ENCODE data around the gene ADA.
"Not testable (repeated sequence)": the region's sequence is repeated elsewhere in the genome, so short reads cannot be mapped to it uniquely, and the experiment has no call there.

Gene ADA

DNA sequence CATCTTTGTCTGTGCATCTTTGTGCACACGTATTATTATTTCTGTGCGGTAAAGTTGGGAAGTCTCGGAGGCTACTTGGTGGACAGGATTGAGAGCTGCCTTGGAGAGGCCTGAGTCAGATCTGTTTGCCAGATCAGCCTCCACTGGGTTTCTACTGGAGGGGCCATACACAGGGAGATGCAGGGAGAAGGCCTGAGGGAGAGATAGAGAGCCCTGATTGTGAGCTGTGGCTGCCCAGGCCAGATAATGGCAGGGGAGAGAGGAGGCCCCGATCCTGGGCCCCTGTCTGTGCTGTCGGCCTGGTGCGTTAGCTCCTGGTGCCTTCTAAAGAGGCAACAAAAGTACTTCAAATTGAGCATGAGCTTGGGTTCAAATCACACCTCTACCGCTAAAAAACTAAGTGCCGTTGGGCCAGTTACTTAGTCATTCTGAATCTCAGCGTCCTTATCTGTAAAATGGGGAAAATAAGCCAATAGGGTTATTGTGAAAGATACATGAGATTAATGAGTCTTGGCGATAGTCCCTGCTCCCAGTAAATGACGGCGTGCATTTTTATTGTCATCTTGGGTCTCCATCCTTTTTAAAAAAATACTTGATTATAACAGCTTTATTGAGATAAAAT is 27.6 kb upstream of the ADA start:
- in situ Hi-C loops (cut with HindIII; ENCODE audit: low sequenced_read_pairs) = no loop called here
- no peak for TF ChIP-seq CTCF (IDR thresholded peaks at IDR 0.05; ENCODE audit: low read depth, low read length, missing control alignments)
- no peak overlapping the region for H3K4me3 ChIP-seq (ENCODE audit: low read depth, low read length)
- no peak for DNase-seq (ENCODE audit: low read depth)

GRCh38 chr20:44678242-44678641 is 26.7 kb upstream of the ADA start:
- in situ Hi-C loops (cut with HindIII; ENCODE audit: low sequenced_read_pairs) = no loop called here
- no peak for DNase-seq (ENCODE audit: low read depth)
- no peak for TF ChIP-seq CTCF (IDR thresholded peaks at IDR 0.05; ENCODE audit: low read depth, low read length, missing control alignments)
- H3K4me3 ChIP-seq (ENCODE audit: low read depth, low read length) = no peak overlapping the region

- DNase-seq (ENCODE audit: low read depth); H3K4me3 ChIP-seq (ENCODE audit: low read depth, low read length); in situ Hi-C loops (cut with HindIII; ENCODE audit: low sequenced_read_pairs): not testable (repeated sequence)
These were observed 20.9 kb upstream of the ADA start for GRCh38 chr20:44672318-44672902.

DNA sequence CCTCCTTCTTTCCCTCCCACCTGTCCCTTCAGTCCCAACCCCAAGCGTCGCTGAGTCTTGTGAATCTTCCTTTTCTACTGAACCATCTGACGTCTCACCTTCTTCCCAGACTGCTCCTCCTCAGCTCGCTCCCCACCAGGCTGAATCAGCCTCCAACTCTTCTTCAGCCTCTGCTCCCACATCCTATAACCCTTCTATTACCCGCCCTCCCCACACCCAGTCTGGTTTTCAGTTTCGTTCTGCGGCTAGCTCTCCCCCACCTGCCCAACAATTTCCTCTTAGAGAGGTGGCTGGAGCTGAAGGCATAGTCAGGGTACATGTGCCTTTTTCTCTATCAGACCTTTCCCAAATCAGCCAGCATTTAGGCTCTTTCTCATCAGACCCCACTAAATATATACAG is 20.0 kb upstream of the ADA start:
- H3K4me3 ChIP-seq (ENCODE audit: low read depth, low read length); in situ Hi-C loops (cut with HindIII; ENCODE audit: low sequenced_read_pairs); DNase-seq (ENCODE audit: low read depth): not testable (repeated sequence)

- in situ Hi-C loops (cut with HindIII; ENCODE audit: low sequenced_read_pairs); H3K4me3 ChIP-seq (ENCODE audit: low read depth, low read length); DNase-seq (ENCODE audit: low read depth): not testable (repeated sequence)
These were observed 19.4 kb upstream of the ADA start for GRCh38 chr20:44670851-44671250.

DNA sequence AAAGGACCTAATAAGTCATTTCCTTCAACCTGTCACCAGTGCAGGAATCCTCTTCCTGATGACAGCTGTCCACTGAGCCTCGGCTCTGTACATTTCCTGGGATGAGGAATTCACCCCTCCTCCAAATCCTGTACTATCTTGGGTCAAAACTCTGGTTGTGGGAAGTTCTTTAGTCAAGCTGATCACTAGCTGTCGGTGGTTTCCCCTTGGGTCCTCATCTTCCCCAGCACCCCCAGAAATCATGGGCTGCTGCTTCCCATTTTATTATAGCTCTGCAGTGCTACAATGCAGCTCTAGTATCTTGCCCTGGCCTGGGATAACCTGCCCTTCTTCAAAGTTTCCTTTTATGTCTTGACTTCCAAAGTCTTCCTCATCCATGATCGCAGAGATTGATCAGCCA is 14.6 kb upstream of the ADA start:
- no peak overlapping the region for H3K4me3 ChIP-seq (ENCODE audit: low read depth, low read length)
- in situ Hi-C loops (cut with HindIII; ENCODE audit: low sequenced_read_pairs) = loop anchor here (10.0 kb wide), 1 partner anchor 69 kb away; no protein-coding TSS in a partner anchor

GRCh38 chr20:44664131-44664530 is 12.6 kb upstream of the ADA start:
- DNase-seq (ENCODE audit: low read depth) = no peak
- no peak overlapping the region for H3K4me3 ChIP-seq (ENCODE audit: low read depth, low read length)
- no peak for TF ChIP-seq CTCF (IDR thresholded peaks at IDR 0.05; ENCODE audit: low read depth, low read length, missing control alignments)
- in situ Hi-C loops (cut with HindIII; ENCODE audit: low sequenced_read_pairs) = loop anchor here (10.0 kb wide), 1 partner anchor 71 kb away; no protein-coding TSS in a partner anchor

More for the DNA sequence above, 14.6 kb upstream of the ADA start:
- no peak for DNase-seq (ENCODE audit: low read depth)
- no peak for TF ChIP-seq CTCF (IDR thresholded peaks at IDR 0.05; ENCODE audit: low read depth, low read length, missing control alignments)

DNA sequence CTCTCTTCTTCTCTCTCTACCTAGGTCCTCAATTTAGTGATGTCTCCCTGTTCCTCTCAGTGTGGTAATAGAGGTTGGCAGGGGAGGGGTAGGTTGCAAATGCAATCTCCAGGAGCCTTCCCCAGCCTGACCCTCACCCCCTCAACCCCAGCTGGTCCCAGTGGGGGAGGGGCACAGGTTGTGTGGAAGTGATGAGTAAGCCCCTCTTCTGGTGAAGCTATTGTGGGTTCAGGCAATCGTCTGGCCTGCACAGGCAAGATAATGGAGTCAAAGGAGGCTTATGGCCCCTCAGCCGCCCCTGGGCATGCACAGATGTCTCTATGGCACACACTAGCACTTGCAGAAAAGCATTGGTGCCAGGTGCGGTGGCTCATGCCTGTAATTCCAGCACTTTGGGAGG is 10.8 kb upstream of the ADA start:
- no peak for DNase-seq (ENCODE audit: low read depth)
- no peak for TF ChIP-seq CTCF (IDR thresholded peaks at IDR 0.05; ENCODE audit: low read depth, low read length, missing control alignments)

More for the DNA sequence above, 10.8 kb upstream of the ADA start:
- no peak overlapping the region for H3K4me3 ChIP-seq (ENCODE audit: low read depth, low read length)
- in situ Hi-C loops (cut with HindIII; ENCODE audit: low sequenced_read_pairs) = loop anchor here (10.0 kb wide), 1 partner anchor 73 kb away; no protein-coding TSS in a partner anchor

All from astrocyte of the cerebellum (primary cell).